Thyroid gland (tissue), 4 donors: Measurements from ENCODE around the gene NEK7. TPM values are rescaled to one million over a fixed set of nuclear protein-coding genes. Genes with fewer than 3 reads are reported as not detected.

Experiments
- DNase-seq, 2 donors: peaks; one replicate each; pipeline ENCODE4 v3.0.0-alpha.2; 2019
- H3K27ac ChIP-seq, 3 donors: fragments of 200-600 bp; sonication (generic); 1 replicate in 2 of 3; 2 replicates in 1 of 3; pipeline ENCODE4 v1.5.1; 2016 to 2019; ENCODE audit warnings: mild to moderate bottlenecking in 1 of 3, moderate library complexity in 1 of 3
- H3K27me3 ChIP-seq: fragments of 200-600 bp; sonication (generic); one replicate; pipeline ENCODE4 v1.5.1; 2019
- H3K36me3 ChIP-seq, 2 donors: fragments of 200-600 bp; sonication (generic); one replicate each; pipeline ENCODE4 v1.5.1; 2016 to 2019
- H3K4me1 ChIP-seq, 2 donors: fragments of 200-600 bp; sonication (generic); one replicate each; pipeline ENCODE4 v1.5.1; 2017 to 2019
- H3K4me3 ChIP-seq, 3 donors: fragments of 200-600 bp; sonication (generic); replicated peaks in 1 of 3; 1 replicate in 2 of 3; 2 replicates in 1 of 3; pipeline ENCODE4 v1.5.1; 2016; ENCODE audit warnings: mild to moderate bottlenecking in 1 of 3
- H3K9me3 ChIP-seq: fragments of 200-600 bp; sonication (generic); one replicate; pipeline ENCODE4 v1.5.1; 2017
- POLR2A ChIP-seq, 2 donors: fragments of 450-650 bp; IDR thresholded peaks; one replicate each; pipeline ENCODE4 v1.6.1; 2017; ENCODE audit warnings: antibody characterized with exemption in 2 of 2, mild to moderate bottlenecking in 2 of 2, moderate library complexity in 1 of 2
- WGBS, 2 donors: methylation state at CpG; one replicate each; pipeline ENCODE4 v1.1.5; 2017; 5-methylcytosine and 5-hydroxymethylcytosine counted together
- intact Hi-C: fragments of 100-400 bp; cut with DNase I; formaldehyde crosslinking; loops from one replicate; pipeline ENCODE4 v1.15.1; 2023
- total RNA-seq, 4 donors: library from RNA; depleted of rRNA; stranded (reverse); fragments of >200 nt; gene quantifications; one replicate each; pipeline ENCODE4 v1.2.3, GENCODE V29; 2016
- TF ChIP-seq, protein P1 (sequence below), 6 experiments: fragments of 200-600 bp in 3 of 6; fragments of 450-650 bp in 3 of 6; sonication (generic) in 3 of 6; IDR thresholded peaks; one replicate each; pipeline ENCODE4 v1.5.1; 2016 to 2019; ENCODE audit warnings: antibody characterized with exemption in 6 of 6, mild to moderate bottlenecking in 2 of 6, inconsistent platforms in 1 of 6, moderate library complexity in 1 of 6

NEK7 gene
- total RNA-seq, 4 donors from 2014 or later, result 65.6 to 102 (median 77.7) TPM

DNA sequence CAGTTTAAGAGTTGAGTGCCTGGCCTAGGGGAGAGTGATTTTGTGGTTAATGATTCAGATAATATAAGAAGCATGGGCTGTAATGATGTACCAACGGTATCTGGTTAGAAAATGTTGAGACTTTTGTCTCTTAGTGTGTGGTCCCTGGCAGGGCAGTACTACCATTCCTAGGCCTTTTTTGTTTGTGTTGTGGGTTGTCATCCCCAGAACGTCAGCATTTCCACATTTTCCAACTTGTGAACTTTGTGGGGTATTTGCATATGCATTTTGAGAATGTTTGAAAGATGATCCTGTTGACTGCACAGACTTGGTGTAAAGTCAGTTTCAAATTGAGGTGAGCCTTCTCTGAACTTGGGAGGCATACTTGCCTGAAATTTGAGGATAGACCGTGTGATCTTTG, 11.4 kb downstream of the NEK7 start:
- intact Hi-C loops, result no loop called here
- 83 to 94% methylated on average over 3 of the region's 3 CpGs for WGBS, 2 donors
- H3K4me3 ChIP-seq, result no peak overlapping the region
- no peaks in the 10 kb centered on the region for H3K36me3 ChIP-seq
- DNase-seq, result no peak
- no peak overlapping the region for H3K27ac ChIP-seq
- no peak for TF ChIP-seq POLR2A (IDR thresholded peaks at IDR 0.05)
- TF ChIP-seq, protein P1, sequence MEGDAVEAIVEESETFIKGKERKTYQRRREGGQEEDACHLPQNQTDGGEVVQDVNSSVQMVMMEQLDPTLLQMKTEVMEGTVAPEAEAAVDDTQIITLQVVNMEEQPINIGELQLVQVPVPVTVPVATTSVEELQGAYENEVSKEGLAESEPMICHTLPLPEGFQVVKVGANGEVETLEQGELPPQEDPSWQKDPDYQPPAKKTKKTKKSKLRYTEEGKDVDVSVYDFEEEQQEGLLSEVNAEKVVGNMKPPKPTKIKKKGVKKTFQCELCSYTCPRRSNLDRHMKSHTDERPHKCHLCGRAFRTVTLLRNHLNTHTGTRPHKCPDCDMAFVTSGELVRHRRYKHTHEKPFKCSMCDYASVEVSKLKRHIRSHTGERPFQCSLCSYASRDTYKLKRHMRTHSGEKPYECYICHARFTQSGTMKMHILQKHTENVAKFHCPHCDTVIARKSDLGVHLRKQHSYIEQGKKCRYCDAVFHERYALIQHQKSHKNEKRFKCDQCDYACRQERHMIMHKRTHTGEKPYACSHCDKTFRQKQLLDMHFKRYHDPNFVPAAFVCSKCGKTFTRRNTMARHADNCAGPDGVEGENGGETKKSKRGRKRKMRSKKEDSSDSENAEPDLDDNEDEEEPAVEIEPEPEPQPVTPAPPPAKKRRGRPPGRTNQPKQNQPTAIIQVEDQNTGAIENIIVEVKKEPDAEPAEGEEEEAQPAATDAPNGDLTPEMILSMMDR (IDR thresholded peaks at IDR 0.05), result no peak
- H3K27me3 ChIP-seq, result no peaks in the 10 kb centered on the region
- H3K9me3 ChIP-seq, result no peaks in the 10 kb centered on the region
- H3K4me1 ChIP-seq, result peaks cover 4 to 31% of the 10 kb centered on the region in 2 donors

GRCh38 chr1:198169672-198170071, 12.9 kb downstream of the NEK7 start:
- WGBS, 2 donors, result 68 to 82% methylated on average over 2 of the region's 2 CpGs
- H3K4me1 ChIP-seq, result peaks cover 12 to 35% of the 10 kb centered on the region in 2 donors

DNA sequence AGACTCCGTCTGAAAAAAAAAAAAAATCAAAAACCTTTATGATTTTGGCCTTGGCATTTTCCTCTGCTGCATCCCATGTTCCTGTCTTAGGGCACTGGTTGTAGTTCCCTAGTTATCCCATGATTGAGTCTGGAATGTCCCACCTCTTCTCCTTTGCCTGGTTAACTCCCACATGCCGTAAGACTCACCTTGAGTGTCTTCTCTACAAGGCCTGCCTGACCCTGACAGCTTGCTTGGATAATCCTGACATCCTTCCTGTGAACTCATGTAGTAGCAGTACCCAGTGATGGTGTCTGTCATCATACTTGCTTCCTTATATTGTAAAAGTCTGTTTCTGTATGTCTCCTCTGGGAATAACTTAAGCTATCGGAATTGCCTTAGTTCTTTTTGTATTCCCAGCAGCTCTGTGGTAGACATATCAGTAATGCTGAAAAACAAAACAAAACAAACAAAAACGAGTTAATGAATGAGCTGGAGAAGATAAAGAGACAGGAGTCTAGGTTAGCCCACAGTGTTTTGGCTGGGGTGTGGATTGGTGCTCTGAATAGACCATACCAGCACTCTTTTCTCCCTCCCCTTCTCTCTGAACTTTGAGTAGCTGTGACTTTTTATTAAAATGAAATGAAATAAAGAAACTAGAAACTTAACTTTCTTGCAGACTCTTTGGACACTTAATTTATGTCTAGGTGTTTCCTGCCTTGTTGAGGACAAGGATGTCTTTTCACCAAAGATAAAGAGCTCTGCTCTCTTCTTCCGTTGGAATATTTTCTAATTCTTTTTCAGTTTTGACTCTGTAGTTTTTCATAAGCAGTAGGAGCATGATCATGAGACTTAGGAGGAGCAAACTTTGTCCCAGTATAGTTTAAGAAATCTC, 15.1 kb downstream of the NEK7 start:
- intact Hi-C loops, result no loop called here
- TF ChIP-seq, protein P1 (IDR thresholded peaks at IDR 0.05), result no peak
- TF ChIP-seq POLR2A (IDR thresholded peaks at IDR 0.05), result no peak
- Histone ChIP-seq H3K4me1 (peaks cover 23 to 54% of the 10 kb centered on the region in 2 donors), H3K4me3 (no peak overlapping the region), H3K36me3 (no peaks in the 10 kb centered on the region), H3K27me3 (no peaks in the 10 kb centered on the region), H3K27ac (no peak overlapping the region), H3K9me3 (no peaks in the 10 kb centered on the region)
- 71 to 73% methylated on average over 5 of the region's 5 CpGs for WGBS, 2 donors
- no peak for DNase-seq

More at GRCh38 chr1:198169672-198170071, 12.9 kb downstream of the NEK7 start:
- Histone ChIP-seq H3K27ac (no peak overlapping the region), H3K9me3 (no peaks in the 10 kb centered on the region), H3K27me3 (no peaks in the 10 kb centered on the region), H3K36me3 (no peaks in the 10 kb centered on the region), H3K4me3 (no peak overlapping the region)
- intact Hi-C loops, result no loop called here
- TF ChIP-seq POLR2A (IDR thresholded peaks at IDR 0.05), result no peak
- TF ChIP-seq, protein P1 (IDR thresholded peaks at IDR 0.05), result no peak
- DNase-seq, result no peak

DNA sequence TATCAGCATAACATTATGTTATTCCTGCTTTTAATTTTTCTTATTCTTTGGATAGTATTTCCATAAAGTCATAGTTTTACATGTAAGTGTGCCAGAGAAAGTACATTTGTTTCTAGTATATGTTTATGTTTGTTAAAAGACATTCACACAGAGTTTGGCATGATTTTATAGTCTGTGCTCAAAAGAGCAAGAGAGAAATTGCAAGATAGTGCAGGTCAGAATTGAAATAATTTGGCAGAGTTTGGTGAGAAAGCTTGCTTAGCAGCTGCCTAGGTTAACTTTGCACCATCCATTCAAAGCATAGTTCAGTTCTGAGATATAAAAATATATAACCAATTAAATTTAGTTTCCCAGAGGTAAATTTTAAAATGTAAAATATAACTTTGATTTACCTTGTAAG, 17.0 kb downstream of the NEK7 start:
- no peak overlapping the region for H3K4me3 ChIP-seq
- no peaks in the 10 kb centered on the region for H3K36me3 ChIP-seq
- H3K9me3 ChIP-seq, result no peaks in the 10 kb centered on the region
- H3K27ac ChIP-seq, result no peak overlapping the region
- TF ChIP-seq POLR2A (IDR thresholded peaks at IDR 0.05), result no peak
- TF ChIP-seq, protein P1 (IDR thresholded peaks at IDR 0.05), result no peak
- intact Hi-C loops, result no loop called here
- peaks cover 20 to 43% of the 10 kb centered on the region in 2 donors for H3K4me1 ChIP-seq
- no peak for DNase-seq
- H3K27me3 ChIP-seq, result no peaks in the 10 kb centered on the region

- Histone ChIP-seq H3K9me3 (no peaks in the 10 kb centered on the region), H3K27ac (no peak overlapping the region), H3K27me3 (no peaks in the 10 kb centered on the region), H3K36me3 (no peaks in the 10 kb centered on the region), H3K4me3 (no peak overlapping the region), H3K4me1 (peaks cover 22 to 47% of the 10 kb centered on the region in 2 donors)
- TF ChIP-seq, protein P1 (IDR thresholded peaks at IDR 0.05), result no peak
- no peak for TF ChIP-seq POLR2A (IDR thresholded peaks at IDR 0.05)
- intact Hi-C loops, result no loop called here
- DNase-seq, result no peak
- WGBS, 2 donors, result 67 to 69% methylated on average over 5 of the region's 5 CpGs
Observed at GRCh38 chr1:198174297-198174696, 17.5 kb downstream of the NEK7 start.
